A673 (cell line): ENCODE measurements around the gene KLRD1. TPM values are rescaled to one million over a fixed set of nuclear protein-coding genes. Genes with fewer than 3 reads are reported as not detected.

Experiments used
- BruUV-seq: library from RNA; stranded (reverse); fragments of 400-500 nt; replicated peaks from 2 replicates; lab custom pipeline; 2021; lab: Mats Ljungman, UMichigan
- CTCF ChIA-PET: fragments of 300-600 bp; sonication (Branson Sonifier 250); formaldehyde crosslinking; loops from one replicate; lab custom pipeline; 2022; ENCODE audit warnings: antibody characterized with exemption; lab: Charles Lee
- POLR2A ChIA-PET: fragments of 300-600 bp; sonication (Branson Sonifier 250); formaldehyde crosslinking; loops from one replicate; lab custom pipeline; 2022; ENCODE audit warnings: antibody characterized with exemption; ENCODE audit not compliant: low non-redundant PET; lab: Charles Lee
- DNase-seq: peaks from one replicate; pipeline ENCODE4 v3.0.0-alpha.2; 2015; ENCODE audit warnings: low spot score
- H3K27ac ChIP-seq: fragments of 200-600 bp; sonication (generic); 2 replicates; pipeline ENCODE4 v1.5.1; 2016; ENCODE audit warnings: mixed run types, low read depth, mild to moderate bottlenecking, mixed read lengths, antibody characterized with exemption, low read length; ENCODE audit not compliant: poor library complexity, severe bottlenecking
- H3K27me3 ChIP-seq: fragments of 200-600 bp; sonication (generic); replicated peaks from 2 replicates; pipeline ENCODE4 v1.6.1; 2017; ENCODE audit warnings: mixed run types, low read depth, mild to moderate bottlenecking, mixed read lengths, antibody characterized with exemption, low read length; ENCODE audit not compliant: insufficient read depth, poor library complexity
- H3K36me3 ChIP-seq: fragments of 200-600 bp; sonication (generic); 2 replicates; pipeline ENCODE4 v1.6.1; 2016; ENCODE audit warnings: mixed run types, mild to moderate bottlenecking, mixed read lengths, antibody characterized with exemption, low read length; ENCODE audit not compliant: insufficient read depth, poor library complexity, severe bottlenecking
- H3K4me1 ChIP-seq: fragments of 200-600 bp; sonication (generic); 2 replicates; pipeline ENCODE4 v1.6.1; 2017; ENCODE audit warnings: mixed run types, mild to moderate bottlenecking, mixed read lengths, antibody characterized with exemption, low read length; ENCODE audit not compliant: insufficient read depth, poor library complexity, severe bottlenecking
- H3K4me3 ChIP-seq: fragments of 200-600 bp; sonication (generic); 2 replicates; pipeline ENCODE4 v1.5.1; 2016; ENCODE audit warnings: low read depth, mixed run types, mild to moderate bottlenecking, mixed read lengths, low read length; ENCODE audit not compliant: poor library complexity, severe bottlenecking
- H3K9me3 ChIP-seq: fragments of 200-600 bp; sonication (generic); 2 replicates; pipeline ENCODE4 v1.6.1; 2016; ENCODE audit warnings: mixed run types, low read depth, mild to moderate bottlenecking, mixed read lengths, antibody characterized with exemption, low read length; ENCODE audit not compliant: poor library complexity, severe bottlenecking
- EZH2 ChIP-seq: fragments of 200-600 bp; sonication (generic); IDR thresholded peaks from 2 replicates; pipeline ENCODE4 v1.6.1; 2017; ENCODE audit warnings: borderline replicate concordance, low read depth, mild to moderate bottlenecking, mixed read lengths, antibody characterized with exemption, low read length; ENCODE audit not compliant: poor library complexity, severe bottlenecking
- intact Hi-C: fragments of 100-400 bp; cut with micrococcal nuclease; formaldehyde crosslinking; loops from one replicate; pipeline ENCODE4 v1.10.0; 2022; ENCODE audit not compliant: unreplicated experiment
- total RNA-seq: library from RNA; stranded (reverse); gene quantifications from 2 replicates; pipeline ENCODE4 v1.2.3, GENCODE V29; 2021
- TF ChIP-seq, protein P1 (sequence below): fragments of 300-800, 200-600 bp; sonication (generic); conservative IDR thresholded peaks from 2 replicates; pipeline ENCODE4 v1.5.1; 2017; ENCODE audit warnings: low read depth, mild to moderate bottlenecking, antibody characterized with exemption, low read length, moderate library complexity, mixed read lengths

KLRD1 gene
- total RNA-seq, 1 experiment from 2014 or later, result 0.02 TPM

DNA sequence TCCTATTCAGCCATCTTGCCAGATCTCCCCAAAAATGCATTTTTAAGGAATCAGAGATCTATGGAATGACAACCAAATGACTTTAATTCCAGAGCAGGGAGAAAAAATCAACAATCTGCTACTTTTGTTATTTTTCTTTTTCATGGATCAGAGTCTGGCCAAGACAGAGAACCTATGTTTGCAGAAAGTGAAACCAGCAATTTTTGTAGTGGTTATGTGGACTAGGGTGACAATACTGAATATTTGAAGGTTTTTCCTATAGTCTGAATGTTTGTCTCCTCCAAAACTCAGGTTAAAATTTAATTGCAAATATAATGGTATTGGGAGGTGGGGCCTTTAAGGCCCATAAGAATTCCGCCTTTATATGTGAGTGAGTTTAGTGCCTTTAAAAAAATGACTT lies 51.3 kb downstream of the KLRD1 start:
- Histone ChIP-seq H3K9me3 (no peaks in the 10 kb centered on the region), H3K36me3 (no peaks in the 10 kb centered on the region), H3K4me3 (no peak overlapping the region), H3K4me1 (peaks cover 19% of the 10 kb centered on the region), H3K27me3 (no peaks in the 10 kb centered on the region), H3K27ac (no peak overlapping the region)
- no peak for TF ChIP-seq EZH2
- TF ChIP-seq, protein P1, sequence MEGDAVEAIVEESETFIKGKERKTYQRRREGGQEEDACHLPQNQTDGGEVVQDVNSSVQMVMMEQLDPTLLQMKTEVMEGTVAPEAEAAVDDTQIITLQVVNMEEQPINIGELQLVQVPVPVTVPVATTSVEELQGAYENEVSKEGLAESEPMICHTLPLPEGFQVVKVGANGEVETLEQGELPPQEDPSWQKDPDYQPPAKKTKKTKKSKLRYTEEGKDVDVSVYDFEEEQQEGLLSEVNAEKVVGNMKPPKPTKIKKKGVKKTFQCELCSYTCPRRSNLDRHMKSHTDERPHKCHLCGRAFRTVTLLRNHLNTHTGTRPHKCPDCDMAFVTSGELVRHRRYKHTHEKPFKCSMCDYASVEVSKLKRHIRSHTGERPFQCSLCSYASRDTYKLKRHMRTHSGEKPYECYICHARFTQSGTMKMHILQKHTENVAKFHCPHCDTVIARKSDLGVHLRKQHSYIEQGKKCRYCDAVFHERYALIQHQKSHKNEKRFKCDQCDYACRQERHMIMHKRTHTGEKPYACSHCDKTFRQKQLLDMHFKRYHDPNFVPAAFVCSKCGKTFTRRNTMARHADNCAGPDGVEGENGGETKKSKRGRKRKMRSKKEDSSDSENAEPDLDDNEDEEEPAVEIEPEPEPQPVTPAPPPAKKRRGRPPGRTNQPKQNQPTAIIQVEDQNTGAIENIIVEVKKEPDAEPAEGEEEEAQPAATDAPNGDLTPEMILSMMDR, result no peak
- DNase-seq, result no peak
- no TSS peak for BruUV-seq
- POLR2A ChIA-PET, result no interaction called here
- intact Hi-C loops, result no loop called here
- CTCF ChIA-PET, result no interaction called here

DNA sequence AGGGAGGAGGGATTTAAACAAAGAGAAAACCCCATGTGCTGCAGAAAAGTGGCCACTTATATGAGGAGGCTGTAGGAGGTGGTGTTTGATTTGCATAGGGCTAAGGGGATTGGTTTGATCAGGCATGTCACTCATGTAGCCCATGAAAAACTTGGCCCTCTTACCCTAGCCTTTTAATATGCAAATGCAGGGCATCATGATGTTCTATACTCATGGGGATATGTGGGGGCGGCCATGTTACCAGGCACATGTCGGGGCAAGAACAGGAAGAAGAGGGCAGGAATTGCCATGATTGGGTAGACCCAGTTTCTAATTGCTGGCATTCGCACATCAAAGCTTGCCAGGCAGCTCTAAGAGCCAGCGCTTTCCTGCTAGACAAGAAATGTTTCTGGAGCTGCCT lies 53.4 kb downstream of the KLRD1 start:
- no TSS peak for BruUV-seq
- H3K4me3 ChIP-seq, result no peak overlapping the region
- intact Hi-C loops, result no loop called here
- H3K4me1 ChIP-seq, result peaks cover 27% of the 10 kb centered on the region
- ChIA-PET CTCF (no interaction called here), POLR2A (interaction anchor here (0.5 kb wide), 1 partner anchor 295 kb away, joined by 10 read pairs; no protein-coding TSS in a partner anchor)
- TF ChIP-seq, protein P1, result no peak
- no peak for TF ChIP-seq EZH2
- no peaks in the 10 kb centered on the region for H3K36me3 ChIP-seq
- H3K9me3 ChIP-seq, result no peaks in the 10 kb centered on the region
- no peaks in the 10 kb centered on the region for H3K27me3 ChIP-seq
- no peak overlapping the region for H3K27ac ChIP-seq
- DNase-seq, result peak; percentile 78

DNA sequence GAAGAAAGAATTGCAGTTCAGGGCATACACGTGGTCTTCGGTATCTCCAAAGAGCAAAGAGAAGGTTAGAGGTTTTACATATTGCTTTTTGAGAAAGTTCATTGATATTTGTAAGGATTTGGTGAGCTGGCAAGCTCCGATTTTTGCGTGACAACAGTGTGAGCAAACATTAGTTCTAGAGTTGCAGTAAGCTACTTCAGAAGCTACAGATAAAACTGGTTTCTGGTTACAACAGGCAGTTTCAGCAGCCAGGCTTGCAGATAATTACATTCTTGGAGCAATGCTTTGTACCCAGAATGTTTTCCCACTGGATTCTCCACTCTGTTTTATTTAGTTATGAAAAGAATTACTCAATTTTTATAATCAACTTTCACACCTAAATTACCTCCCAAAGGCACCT lies 54.0 kb downstream of the KLRD1 start:
- Histone ChIP-seq H3K4me3 (no peak overlapping the region), H3K27ac (peak overlapping the region; percentile 44), H3K36me3 (no peaks in the 10 kb centered on the region), H3K4me1 (peaks cover 28% of the 10 kb centered on the region), H3K27me3 (no peaks in the 10 kb centered on the region), H3K9me3 (no peaks in the 10 kb centered on the region)
- no peak for DNase-seq
- intact Hi-C loops, result no loop called here
- BruUV-seq, result no TSS peak
- ChIA-PET POLR2A (no interaction called here), CTCF (no interaction called here)
- TF ChIP-seq, protein P1, result no peak
- no peak for TF ChIP-seq EZH2
